NK-92 treated with Interleukin-12 subunit alpha and Interleukin-12 subunit beta, amount 100 ng/mL, for 24 hours (cell line): Measurements from ENCODE around the gene RAPGEF3.

Source experiments
- DNase-seq: peaks from one replicate; lab custom pipeline; 2025; lab: John Stamatoyannopoulos, UW

The RAPGEF3 gene, protein sequence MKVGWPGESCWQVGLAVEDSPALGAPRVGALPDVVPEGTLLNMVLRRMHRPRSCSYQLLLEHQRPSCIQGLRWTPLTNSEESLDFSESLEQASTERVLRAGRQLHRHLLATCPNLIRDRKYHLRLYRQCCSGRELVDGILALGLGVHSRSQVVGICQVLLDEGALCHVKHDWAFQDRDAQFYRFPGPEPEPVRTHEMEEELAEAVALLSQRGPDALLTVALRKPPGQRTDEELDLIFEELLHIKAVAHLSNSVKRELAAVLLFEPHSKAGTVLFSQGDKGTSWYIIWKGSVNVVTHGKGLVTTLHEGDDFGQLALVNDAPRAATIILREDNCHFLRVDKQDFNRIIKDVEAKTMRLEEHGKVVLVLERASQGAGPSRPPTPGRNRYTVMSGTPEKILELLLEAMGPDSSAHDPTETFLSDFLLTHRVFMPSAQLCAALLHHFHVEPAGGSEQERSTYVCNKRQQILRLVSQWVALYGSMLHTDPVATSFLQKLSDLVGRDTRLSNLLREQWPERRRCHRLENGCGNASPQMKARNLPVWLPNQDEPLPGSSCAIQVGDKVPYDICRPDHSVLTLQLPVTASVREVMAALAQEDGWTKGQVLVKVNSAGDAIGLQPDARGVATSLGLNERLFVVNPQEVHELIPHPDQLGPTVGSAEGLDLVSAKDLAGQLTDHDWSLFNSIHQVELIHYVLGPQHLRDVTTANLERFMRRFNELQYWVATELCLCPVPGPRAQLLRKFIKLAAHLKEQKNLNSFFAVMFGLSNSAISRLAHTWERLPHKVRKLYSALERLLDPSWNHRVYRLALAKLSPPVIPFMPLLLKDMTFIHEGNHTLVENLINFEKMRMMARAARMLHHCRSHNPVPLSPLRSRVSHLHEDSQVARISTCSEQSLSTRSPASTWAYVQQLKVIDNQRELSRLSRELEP

DNA sequence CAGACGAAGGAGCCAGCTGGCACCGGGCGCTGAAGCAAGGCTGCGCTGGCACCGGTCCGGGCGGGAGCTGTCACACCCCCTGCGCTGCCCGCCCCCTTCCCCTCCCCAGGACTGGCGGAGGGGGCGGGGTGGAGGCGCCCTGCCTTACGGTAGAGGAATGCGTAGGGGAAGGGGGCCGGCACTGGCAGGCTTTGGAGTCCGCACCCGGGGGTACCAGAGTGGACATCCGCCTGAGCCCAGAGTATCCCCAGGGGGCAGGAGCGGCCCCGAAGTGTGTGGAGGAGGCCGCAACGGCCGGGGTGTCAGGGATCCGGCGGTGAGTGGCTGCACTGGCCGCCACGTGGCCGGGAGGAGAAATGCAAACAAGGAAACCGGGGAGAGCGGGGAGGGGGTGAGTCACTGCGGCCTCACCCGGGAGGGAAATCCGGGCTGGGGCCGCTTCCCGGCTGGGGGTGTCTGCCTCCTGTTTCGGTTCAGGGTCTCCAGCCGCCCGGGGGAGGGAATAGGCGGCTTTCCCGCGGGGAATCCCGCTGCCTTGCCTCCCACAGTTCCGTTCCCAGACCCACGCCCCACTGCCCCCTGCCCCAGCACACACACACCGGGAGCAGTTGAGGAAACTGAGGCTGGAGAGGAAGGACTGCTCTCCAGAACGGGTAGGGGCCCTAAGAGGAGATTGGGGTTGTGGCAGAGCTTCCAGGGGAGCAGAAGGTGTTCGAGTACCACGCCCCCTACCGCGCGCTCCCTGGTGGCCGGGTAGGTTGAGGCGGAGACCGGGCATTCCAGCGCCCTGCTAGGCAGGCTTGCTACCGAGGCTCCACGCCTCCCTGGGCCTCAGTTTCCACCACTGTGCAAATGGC is at the start of gene RAPGEF3:
TSS of gene RAPGEF3 (minus strand) at position 47 of the 857 bp plus-strand sequence. CDS start 324 bp downstream, outside the sequence.
- DNase-seq: peak; percentile 51

DNA sequence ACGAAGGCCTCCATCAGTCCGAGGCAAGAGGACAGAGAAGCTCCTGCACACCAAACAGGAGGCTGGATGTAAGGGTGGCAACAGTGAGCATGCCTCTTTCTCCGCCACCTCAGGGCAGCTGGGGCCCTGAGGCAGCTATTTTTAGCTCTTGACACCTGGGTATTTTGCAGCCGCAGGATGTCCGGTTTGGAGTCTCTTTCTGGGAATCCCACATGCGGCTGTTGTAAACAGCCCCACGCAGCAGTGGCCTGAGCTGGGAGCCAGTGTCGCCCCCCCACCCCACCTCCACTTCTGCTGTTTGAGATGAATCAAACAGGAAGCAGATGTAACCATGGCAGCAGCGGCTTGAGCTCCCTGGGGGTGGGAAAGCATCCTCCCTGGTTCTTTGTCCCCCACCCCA is 49.4 kb upstream of the RAPGEF3 start:
- DNase-seq: peak; percentile 88

DNA sequence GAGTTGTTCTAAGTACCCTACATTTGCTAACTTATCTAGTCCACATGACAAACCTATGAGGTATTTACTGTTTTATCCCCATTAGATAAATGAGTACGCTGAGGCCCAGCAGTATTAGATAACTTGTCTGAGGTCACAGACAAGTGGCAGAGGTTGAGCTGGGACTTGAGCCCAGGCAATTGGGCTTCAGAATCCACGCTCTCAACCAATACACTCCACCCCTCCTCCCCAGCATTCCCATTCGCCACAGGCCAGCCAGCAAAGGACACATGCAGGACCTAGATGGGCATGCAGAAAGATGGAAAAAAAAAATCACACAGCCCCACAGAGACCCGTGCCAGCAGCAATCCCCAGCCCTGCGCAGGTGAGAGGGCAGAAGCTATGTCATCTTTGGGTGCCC is 48.7 kb upstream of the RAPGEF3 start:
- no peak for DNase-seq

DNA sequence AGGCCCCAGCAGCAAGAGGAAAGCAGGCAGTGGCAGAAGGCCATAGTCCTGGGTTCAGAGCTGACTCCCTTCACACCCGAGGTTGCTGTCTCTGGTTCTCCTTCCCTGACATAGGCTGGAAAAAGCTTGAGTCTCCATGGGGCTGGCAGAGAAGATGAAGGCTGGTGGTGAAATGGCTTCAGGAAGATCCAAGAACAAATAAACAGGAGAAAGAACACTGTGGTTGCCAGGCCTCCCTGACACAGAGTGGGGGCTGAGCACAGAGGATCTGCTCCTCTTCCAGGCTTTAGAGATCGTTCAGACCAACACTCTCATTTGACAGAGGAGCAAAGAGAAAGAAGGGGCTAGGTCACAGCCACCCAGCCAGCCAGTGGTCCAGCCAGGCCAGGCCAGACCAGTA is 46.7 kb upstream of the RAPGEF3 start:
- DNase-seq: no peak

DNA sequence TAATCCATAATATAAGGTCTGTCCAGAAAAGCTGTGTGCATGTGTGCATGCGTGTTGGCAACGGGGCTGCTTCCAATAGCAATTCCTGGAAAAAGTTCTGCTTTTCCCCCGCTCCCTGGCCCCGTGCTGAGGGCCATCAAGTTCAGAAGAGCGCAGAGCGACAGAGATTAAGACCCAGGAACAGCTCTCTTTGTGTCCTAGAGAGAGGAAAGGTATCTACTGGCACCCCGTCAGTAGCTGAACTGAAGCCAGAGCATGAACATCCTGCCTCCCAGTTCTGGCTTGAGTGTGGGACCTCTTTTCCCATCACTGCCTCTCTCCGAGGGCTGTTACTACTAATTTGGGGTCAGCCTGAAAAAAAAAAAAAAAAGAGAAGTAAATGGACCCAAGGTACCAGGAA is 45.5 kb upstream of the RAPGEF3 start:
- no peak for DNase-seq

DNA sequence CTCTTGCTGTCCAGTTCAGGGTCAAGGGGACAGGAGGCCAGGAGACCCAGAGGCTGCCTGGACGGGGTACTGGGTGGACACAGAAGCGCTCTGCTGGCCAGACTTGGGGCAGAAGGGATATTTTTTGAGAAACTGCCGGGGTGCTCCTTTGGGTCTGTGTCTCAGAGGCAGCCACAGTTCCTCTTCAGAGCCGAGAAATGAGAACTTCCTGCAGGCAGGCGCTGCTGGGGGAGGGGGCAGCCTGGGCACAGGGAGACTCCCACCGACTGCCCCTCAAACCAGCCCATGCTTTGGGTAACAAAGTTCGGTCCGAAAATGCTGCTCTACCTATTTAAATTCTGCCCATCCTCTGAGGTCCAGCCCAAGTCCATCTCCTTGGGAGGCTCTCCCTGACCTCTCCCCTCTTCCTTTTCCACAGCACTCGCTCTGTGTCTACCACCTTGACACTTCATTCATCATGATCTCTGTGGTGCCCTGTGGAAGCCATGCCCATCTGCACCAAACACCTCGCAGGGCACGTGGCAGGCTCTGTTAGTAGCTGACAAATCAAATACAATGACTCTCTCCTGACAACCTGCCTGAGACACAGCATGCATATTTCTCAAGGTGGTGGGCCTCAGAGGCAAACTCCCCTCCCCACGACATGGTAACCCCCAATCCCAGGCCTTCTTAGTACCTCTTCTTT is 44.7 kb upstream of the RAPGEF3 start:
- DNase-seq: no peak

DNA sequence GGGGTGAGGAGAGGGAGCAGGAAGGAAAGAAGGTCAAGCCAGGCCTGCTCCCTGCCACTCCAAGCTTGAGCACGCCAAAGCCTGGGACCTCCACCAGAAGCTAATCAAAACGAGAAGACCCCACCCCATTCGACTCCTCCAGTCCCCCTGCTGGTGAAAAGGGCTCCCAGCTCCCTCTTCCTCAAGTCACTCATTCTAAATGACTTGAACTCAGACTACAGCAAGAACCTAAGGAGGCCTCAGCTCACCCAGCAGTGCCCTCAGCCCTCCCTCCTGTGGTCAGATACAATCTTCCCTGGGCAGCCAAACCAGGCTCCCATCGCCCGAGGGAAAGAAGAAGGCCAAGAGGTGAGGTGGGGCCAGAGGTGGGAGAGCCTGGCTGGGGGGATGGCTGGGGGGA is 43.6 kb upstream of the RAPGEF3 start:
- DNase-seq: no peak

DNA sequence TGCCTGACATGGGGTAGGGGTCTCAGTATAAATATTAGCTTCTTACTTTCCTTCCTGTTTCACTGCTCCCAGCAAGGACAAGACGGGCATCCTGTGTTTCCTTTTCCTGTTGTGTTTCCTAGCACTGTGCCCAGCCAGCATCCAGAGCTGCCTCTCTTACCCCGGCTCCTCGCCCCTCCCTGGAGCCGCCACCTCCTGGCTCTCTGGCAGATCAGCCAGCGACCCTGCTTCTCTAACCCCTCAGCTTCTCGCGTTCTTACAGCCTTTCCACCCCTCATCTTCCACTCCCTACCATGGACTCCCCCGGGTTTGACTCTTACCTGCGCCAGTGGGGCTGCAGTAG is 43.2 kb upstream of the RAPGEF3 start:
- no peak for DNase-seq

DNA sequence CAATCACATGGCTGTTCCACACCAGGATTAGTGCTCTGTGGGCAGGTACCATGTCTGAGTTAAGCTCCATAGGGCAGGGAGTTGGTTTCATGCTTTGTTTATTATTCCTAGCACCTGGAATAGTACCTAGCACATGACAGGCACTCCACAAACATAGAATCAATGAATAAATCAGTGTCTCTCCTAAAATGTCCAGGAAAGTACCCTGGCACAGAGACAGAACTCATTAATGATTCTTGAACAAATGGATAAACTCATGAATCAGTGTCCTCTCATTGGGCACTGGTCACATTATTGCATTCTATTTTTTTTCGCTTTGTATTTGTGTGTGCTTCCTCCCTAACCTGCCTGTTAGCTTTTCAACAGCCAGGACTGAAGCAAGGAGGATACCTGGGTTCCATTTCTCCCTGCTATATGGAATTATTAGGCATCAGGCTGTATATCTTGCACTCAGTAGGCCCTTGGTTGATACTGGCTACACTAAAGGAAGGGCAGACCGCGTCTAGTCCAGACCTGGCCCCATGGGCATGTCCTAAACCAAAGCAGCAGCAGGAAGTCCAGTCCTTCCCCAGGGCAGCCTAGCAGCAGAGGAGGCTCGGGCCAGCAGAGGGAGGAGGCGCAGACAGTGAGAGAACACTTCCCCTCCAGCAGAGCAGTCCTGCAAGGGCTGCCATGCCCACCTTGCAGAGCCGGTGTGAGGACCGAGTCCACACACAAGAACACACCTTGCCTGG is 42.7 kb upstream of the RAPGEF3 start:
- no peak for DNase-seq

DNA sequence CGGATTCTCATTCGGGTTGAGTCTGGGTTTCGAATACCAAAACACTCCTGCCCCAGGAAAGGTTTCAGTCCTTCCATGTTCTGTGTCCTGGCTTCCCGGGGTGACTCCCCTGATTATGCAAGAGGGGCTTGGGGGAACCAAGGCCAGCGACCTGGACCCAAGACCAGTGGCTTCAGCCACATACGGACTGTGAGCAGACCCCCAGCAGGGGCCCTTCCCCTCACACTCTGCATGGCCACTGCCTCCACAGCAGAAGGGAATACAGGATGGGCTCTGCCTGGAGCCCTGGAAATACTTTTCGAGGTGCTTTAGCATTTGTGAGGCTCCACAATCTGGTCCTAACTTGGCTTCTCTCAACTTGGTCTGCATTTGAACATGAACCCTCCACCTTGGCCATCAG is 41.9 kb upstream of the RAPGEF3 start:
- DNase-seq: no peak

DNA sequence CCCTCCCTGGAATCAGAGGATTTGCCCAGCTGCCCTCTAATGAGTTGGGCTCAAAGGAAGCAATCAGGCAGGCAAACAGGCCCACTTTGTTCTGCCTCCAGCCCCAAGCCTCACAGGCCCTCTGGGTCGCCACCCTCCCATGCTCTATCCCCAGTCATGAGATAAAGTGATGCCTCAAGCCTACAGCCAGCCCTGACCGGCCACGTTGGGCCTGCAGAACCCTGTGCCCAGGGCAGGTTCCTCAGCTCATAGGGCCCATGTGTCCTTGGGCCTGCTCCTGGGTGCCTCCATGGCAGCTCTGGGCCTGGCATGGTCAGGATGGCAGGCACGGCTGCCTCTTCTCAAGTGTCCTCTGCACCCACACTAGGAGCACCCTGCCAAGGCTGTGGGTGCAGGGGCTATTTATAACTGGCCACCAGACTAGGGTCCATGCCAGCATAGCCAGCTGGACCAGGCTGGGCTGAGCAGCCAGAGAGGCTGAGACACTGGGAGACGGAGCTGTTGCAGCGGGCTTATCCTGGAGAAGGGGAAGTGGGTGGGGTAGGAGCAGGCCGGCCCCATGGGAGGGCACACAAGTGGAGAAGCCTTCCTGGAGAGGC is 40.8 kb upstream of the RAPGEF3 start:
- DNase-seq: no peak

DNA sequence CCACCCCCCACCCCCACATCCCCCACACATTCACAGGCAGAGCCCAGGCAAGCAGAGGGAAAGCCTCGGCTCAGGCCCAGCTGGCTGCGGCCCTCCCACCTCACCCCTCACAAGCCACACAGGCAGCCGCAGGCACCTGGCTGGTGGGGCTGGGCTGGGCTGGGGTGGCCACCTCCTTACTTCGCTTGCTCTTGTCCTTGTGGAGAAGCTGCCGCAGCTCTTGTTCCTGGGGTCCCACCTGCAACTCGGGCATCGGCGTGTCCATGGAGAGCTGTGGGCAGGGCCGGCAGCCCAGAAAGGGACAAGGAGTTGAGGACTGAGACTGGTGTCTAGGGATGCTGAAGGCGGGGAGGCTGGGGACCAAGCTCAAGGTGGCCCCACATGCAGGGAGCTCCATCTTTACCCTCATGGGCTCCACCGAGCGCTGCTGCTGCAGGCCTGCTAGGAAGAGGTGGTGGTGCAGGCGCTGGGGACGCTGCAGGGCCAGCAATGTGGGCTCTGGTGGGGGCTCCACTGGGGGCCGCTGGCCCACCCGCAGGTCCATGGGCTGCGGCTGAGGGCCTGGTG is 39.8 kb upstream of the RAPGEF3 start:
- no peak for DNase-seq

DNA sequence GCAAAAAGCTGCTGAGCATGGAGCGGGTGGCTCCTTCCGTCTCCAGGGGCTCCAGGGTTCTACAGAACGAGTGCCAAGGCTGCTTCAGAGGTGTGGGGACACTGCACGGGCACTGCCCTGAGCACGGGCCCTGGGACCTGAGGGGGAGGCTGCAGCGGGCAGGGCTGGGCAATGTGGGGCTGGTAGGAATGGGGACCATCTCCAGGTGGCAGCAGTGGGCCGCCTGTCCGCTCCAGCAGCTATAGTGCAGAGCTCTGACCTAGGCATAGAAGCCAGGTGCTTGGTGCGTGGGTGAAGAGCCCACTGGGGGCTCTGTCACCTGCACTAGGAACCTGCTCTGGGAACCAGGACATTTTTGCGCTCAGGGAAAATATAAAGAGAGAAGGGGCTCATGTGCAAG is 38.8 kb upstream of the RAPGEF3 start:
- DNase-seq: no peak

DNA sequence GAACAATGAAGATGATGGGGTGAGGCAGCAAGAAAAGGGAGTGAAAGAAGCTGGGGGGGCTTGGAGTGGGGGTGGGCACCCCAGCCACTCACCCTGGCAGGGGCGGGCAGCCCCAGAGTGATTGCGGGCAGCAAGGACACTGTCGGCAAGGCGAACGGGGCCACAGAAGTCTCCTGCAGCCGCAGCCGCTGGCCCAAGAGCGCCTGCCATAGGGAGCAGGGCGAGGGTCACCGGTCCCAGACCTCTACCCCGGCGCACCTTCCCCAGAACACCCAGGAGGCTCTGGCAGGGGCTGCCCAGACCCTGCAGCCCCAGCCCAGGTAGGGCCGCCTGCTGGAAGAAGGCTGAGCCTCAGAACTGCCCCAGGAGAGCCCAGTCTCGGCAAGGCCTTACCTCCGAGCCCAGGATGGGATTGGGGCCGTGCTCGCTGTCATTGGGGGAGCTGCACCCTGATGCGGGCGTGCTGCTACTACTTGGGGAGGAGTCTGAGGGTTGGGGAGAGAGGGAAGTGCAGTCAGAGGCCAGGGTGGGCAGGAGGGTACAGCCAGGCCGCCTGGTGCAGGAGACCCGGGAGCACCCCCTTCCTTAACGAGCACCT is 37.2 kb upstream of the RAPGEF3 start:
- DNase-seq: no peak

DNA sequence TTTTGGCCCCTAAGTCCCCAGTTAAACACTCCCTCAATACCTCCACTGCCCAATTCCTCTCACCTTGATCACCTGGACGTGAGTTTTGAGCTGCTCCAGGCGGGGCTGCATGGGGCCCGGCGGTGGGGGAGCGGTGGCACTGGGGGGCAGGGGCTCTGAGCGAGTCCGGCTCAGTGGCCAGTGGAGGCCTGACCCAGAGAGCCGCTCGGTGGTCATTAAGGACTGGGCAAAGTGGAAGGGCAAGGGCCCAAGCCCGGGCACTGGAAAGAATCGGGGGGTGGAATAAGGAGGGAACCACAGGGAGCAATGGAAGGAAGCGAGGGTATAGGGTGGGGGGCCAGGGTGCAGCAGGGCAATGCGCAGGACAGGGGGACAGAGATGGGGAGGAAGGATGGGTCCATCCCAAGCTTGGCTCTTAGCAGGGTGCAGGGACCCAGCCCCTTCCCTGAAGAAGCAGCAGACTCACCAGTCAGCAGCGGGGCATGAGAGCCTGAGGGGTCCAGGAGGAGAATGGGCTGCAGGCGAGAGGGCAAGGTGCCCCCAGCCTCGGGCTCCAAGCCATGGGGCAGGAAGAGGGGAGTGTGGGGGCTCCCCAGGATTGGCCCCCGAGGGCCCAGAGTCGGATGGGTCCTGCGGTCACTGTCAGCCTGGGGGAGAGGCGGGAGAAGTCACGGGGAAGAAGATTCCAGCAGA is 36.6 kb upstream of the RAPGEF3 start:
- no peak for DNase-seq

DNA sequence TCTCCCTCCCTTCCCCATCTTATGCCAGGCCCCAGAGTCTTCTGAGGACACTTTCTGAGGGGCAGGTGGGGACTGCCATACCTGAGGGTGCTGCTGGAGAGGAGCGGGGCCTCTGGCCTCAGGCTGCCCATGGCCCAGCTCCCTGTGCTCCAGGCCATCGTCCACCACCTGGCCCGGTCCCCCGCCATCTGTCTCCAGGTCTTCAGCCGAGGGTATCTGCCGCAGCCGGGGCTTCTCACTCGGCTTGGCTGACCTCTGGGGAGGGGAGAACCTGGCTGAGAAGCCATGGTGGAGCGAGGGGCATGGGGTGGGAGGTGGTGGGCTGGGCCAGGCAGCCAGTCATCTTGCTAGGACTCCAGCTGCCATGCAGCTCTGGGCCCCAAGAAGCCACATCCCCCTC is 36.0 kb upstream of the RAPGEF3 start:
- DNase-seq: no peak

DNA sequence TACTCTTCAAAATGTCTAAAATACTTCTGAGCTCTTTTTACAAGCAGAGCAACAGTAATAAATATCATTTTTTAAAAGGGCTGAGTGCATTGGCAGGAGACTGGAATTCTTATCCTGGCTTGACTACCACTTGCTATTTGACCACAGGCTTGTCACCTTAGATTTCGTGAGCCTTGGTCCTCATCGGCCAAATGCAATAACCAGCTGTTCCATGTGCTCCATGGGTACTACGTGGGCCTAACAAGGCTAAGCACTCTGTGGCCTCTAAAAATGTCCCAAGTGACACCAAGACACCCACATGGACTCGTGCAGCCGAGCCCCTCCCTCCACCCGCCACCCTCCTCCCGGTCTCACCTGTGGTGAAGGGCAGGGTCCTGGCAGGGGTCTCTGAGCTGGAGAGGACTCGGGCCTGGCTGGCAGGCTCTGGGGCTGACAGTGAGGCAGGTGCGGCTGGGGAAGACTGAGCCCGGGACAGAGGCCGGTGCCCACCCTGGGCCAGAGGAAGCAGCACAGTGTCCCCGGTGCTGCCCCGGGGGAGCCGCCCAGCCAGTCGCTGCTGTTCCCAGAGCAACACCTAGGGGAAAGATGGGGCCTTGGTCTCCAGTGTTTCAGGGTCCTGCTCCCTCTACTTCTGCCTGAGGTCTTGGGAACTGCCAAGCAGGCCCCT is 34.5 kb upstream of the RAPGEF3 start:
- DNase-seq: no peak

DNA sequence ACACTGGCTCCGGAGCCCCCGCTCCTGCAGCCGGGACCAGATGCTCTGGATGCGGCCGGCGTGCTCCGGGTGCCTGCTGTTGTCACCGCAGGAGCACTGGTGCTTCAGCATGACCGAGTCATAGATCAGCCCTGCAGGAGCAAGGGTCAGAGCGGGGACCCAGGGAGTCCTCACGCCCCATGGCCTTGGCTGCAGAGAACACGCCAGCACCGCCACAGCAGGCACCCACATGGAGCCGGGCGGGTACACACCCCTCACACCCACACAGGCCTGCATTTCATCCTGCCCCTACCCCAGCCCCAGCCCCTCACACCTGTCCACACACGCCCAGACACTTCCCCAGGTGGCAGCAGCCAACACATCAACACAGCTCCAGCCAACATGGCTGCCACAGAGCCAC is 33.2 kb upstream of the RAPGEF3 start:
- no peak for DNase-seq

DNA sequence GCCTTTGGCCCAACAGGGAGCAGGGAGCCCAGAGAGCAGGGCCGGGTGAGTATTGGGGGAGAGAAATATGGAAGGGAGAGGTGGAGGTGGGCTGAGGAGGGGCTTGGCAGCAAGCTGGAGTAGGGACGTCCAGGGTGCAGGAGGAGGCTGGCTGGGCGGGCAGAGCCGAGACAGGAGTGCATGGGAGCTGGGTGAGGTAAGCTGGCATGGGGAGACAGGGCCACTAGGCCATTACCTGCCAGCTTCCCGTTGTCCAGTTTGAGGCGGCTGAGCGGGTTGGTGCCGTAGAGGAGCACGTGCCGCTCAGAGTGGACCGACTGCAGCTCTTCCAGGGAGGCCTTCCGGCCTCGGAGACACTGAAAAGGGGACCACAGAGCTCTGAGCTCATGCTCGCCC is 32.7 kb upstream of the RAPGEF3 start:
- no peak for DNase-seq
